ENCODE data around the gene DUSP1.

The DUSP1 gene

GRCh38 chr5:172777881-172778814, 7.2 kb upstream of the DUSP1 start:
- DNase-seq = peak in 1 of 2 donors; percentile 51

DNA sequence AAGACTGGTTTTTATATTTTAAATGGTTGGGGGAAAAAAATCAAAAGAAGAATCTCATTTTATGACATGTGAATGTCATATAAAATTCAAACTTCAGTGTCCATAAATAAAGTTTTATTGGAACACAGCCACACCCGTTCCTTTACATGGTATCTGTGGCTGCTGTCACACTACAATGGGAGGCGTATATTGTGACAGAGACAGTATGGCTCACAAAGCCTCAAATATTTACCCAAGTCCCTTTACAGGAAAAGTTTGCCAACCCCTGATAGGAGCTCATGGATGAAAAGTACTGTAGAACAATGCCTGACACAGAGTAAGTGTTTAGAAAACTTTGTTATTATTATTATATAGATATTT, 5.2 kb upstream of the DUSP1 start:
- no peak for DNase-seq

- peak in 1 of 2 donors; percentile 84 for DNase-seq
These were observed 4.6 kb upstream of the DUSP1 start for GRCh38 chr5:172775326-172776234.

DNA sequence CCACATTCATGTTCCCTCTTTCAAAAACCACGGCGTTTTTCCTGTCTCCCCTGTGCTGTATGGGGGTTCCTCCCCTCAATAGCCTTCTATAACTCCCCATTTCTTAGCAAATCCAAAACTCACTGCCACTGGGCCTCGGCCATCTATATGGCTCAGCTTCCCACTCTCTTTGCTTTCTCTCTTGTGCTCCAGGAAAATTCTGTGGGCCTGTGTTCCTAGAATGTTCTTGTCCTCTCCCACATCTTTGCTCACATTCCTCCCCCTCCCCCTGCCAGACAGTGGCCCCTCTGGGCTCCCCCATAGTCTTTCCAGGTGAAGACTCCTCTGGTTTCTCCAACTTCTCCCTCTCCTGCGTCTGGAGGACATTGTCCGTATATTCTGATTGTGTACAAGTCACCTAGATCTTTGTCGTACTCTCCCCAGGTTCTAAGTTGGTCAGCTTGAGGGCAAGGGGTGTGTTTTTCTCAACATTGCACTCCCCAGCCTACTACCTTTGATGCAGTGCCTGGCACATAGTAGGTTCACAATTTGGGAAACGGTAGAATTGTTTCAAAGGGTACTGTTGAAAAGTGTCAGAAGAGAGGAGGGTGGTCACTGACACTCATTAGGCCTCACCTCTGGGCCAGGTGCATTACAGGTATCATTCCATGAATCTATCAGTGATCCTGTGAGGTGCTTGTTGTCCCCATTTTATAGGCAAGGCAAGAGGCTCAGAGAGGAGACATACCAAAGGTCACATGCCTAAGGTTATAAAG, 3.7 kb upstream of the DUSP1 start:
- no peak for DNase-seq

DNA sequence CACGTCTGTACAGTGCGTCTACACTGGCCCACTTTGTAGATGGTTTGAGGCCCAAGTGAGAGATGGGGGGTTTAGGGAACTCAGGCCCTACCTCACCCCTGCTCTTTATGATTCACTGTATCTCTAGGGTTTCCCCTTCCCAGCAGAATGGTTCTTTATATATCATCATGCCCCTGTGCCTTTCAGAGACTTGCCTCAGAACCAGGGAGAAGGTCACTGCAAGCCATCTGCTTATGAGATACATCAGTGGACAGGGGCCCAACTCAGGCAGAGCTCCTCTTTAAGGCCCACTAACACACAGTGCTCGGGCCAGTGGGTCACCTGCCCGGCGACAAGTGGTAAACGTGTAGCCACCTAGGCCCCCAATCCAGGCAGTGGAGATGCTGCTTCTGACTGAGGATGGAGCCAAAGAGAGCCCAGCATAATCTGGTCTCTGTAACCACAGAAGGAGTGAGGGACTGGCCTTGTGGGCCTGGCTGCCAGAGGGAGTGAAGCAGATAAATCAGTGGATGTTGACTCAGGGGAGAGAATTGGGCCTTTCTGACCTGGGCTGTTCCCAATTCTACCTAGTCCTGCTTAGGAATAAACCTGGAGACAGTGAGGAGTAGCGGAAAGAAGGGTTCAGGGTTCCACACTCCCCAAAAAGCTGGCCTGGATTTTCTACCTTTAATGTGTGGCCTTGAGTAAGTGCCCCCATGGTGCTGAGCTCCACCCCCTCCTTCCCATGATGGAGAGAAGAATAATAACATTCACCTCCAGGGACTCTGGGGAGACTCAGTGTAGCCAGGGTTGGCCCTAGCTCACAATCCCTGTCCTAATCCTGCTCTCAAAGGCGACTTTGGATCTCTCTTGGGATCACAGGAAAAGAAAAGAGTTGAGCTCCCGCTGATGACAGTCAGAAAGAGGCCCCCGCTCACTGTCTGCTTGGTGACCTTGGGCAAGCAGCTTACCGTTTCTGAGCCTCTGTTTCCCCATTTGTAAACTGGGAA, 2.8 kb upstream of the DUSP1 start:
- peak in 1 of 2 donors; percentile 48 for DNase-seq

DNA sequence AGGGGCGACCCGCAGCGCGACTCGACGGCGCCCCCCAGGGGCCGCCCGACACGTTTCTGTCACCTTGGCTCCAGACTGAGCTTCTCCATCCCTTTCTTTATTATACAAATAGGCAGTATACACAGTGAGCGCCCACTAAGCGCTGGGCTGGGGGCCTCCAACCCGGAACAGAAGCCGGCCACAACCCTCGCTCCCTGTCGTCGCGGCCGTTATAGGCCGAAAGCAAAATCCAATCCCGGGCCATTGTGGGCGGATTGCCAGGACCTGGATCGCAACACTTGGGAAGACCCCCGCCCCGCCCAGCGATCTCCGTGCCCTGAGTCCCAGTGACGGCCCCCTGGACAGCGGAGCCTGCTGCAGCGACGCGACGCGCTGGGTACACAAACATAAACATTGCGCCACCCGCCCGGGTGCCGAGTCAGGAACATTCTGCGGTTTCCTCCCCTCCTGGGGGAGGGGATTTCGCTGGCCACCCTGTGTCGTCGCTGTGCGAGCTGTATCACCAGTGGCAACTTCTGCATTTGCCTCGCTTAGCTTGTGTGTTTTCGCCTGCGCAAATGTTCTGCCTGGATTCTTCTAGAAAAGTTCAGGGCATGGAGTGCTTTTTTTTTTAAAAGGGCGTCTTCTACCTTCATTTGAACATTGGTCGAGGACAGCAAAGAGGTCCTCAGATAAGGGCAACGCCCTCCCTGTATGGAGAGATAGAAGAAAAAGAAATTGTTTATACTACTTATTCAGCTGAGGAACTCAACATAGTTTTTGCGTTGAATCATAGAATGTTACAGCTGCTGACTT, 1.3 kb upstream of the DUSP1 start:
- peak; percentile 97 to 98 for DNase-seq

DNA sequence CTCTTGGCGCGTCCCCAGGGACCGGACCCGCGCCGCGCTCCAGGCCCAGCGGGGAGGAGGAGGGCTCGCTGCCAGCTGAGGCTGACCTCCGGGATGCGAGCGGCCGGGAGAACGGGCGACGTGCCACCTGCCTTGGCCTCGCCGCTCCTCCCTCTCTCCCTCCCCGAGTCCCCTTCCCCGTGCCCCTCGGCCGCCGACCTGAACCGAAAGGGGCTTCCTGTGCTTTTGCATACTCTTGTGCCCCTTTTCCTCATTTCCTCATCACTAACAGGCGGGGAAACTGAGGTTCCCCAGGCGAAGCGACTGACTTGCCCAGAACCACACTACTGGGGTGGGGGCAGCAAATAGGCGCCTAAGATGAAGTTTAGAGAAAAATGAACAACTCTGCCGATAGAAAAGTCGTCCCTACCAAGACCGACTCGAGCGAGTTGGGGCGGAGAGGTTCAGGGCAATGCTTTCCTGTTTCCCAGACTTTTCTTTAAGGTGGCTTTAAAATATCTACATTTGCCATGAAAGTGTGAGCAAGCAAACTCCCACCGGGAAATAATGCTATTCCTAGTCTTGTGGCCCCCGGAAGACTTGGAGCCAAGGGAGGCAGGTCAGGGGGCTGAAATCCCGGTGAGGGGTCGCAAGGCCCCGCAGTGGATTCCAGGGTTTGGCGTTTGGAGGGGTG, 580 bp upstream of the DUSP1 start:
- no peak for DNase-seq

DNA sequence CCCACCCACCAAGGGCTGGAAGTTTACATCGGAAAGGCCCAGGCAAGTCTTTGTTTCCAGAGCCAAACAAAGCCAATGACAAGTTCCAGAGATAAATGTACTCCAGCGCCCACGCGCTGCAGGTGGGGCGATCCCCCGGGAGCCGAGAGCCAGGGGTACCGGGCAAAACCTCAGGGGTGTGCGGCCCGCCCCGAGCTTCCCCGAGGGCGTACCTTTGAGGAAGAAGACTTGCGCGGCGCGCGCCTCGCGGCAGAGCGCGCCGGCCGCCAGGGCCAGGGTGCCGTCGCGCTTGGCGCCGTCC, 671 bp downstream of the DUSP1 start:
- DNase-seq = peak in 1 of 2 donors; percentile 46

- DNase-seq = peak; percentile 40 to 60
These were observed 1.2 kb downstream of the DUSP1 start for GRCh38 chr5:172769616-172770373.

DNA sequence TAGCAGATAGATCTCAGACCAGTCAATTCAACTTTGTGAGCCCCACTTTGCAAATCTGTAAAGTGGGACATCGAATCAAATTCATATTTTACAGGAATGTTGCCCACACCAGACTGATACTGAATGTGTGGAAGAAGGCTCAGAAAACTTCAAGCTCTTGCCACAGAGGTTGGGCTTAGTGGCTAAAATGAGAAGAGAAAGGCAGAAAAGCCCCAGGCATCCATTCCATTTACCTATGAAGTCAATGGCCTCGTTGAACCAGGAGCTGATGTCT, 1.7 kb downstream of the DUSP1 start:
- peak in 1 of 2 donors; percentile 28 for DNase-seq

DNA sequence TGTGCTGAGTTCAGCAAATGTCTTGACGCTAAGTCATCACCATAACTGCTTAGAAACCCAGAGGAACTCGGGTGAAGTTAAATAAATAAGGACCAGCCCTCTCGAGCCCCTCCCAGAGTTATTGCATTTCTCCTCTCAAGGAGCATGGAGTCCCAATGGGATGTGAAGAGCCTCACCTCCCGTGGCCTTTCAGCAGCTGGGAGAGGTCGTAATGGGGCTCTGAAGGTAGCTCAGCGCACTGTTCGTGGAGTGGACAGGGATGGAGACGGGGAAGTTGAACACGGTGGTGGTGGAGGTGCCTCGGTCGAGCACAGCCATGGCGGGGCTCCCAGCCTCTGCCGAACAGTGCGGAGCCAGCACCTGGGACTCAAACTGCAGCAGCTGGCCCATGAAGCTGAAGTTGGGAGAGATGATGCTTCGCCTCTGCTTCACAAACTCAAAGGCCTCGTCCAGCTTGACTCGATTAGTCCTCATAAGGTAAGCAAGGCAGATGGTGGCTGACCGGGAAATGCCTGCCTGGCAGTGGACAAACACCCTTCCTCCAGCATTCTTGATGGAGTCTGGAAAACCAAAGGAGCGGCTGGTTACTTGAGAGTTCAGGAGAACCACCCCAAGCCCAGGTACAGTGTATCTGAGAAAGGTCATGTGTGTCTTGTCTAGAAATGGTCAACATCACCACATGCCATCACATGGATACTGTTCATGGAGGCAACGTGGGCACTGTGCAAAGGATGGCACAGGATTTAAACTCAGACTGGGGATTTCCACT, 2.2 kb downstream of the DUSP1 start:
- DNase-seq = peak; percentile 65 to 75

DNA sequence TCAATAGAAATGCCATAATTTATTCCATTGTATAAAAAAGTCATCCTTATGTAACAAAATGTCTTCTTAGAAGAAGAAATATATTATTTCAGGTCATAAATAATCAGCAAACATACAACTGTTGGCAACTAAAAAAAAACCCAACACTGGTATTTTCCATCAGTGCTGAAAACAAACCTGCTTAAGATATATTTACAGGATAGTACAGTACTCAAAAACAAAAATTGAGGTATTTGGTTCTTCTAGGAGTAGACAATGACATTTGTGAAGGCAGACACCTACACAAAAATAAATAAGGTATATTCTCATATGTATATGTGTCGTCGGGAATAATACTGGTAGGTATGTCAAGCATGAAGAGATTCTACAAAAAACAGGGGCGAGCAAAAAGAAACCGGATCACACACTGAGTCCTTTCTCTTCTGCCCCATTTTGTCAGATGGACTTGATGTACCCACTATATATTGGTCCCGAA, 2.9 kb downstream of the DUSP1 start:
- no peak for DNase-seq

DNA sequence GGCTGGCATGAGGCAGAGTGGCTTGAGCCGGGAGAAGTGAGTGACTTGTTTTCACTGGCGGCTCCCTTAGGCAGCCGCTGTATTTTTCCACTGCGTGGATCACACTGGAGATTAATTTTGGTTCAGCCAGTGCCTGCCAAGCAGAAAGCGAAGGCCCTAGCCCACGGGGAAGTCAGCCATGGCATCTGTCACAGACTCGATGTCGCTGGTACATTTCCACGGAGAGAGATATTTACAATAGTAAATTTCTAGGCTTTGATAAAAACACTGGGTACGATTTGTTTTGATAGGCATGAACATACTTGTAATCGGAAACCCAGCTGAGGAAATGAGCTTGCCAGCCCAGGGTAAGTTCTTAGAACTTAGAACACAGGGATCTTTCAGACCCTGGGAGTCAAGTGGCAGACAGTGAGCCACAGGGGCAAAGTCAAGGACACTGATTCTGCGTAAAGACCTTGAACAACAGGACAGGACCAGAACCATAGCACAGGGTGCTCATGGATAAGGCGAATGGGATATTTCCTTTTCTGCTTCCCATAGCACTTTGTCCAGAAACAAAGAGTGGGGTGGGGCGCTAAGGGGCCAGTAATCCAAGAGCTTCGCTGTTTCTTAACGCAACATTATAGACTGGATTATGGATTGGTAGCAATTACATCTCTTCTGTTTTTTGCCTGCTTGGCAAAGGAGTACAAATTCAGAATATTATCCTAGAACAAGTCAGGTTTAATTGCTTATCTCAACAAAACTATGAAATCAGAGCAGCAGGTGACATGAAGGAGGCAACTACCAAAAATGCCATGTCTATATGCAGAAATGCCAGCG, 4.5 kb downstream of the DUSP1 start:
- DNase-seq = peak; percentile 82 to 86

- peak in 1 of 2 donors; percentile 88 for DNase-seq
These were observed 5.2 kb downstream of the DUSP1 start for GRCh38 chr5:172765766-172766286.

GRCh38 chr5:172764861-172765765, 5.9 kb downstream of the DUSP1 start:
- DNase-seq = peak; percentile 99 to 100

DNA sequence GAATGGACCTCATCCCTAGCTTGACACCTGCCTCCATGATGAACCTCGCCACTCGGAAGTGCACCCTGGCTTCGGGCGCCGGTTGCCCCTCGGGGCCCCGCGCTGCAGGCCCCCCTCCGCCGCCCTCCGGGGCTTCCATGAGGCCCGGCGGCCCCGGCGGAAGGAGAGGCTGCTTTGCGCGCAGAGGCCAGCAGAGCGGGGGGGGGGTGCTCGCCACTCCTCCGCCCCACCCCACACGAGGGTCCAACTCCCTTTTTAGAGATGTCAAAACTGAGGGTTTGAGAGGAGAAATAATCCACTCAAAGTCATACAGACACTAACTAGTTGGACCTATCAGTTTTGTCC, 7.9 kb downstream of the DUSP1 start:
- no peak for DNase-seq

Data from CD4-positive, alpha-beta T cell treated with Interleukin-4 for 1 hour (primary cell).